Activated CD8-positive, alpha-beta T cell treated with anti-CD3 and anti-CD28 coated beads, Interleukin-2, amount 10 ng/mL, durations not matched to agents 7 days and 5 days (primary cell): ENCODE data around the gene MRPL55. TPM values are rescaled to one million over a fixed set of nuclear protein-coding genes. Genes with fewer than 3 reads are reported as not detected.

ENCODE experiments used
- ATAC-seq: fragments of 150-1000 bp; cut with Tn5 transposase; one replicate; pipeline ENCODE4 v1.10.0; 2021; ENCODE audit warnings: moderate library complexity
- CTCF ChIA-PET: fragments of 350-600 bp; sonication (Branson Sonifier 250); formaldehyde crosslinking; loops from one replicate; lab custom pipeline; 2021; ENCODE audit warnings: antibody characterized with exemption; lab: Charles Lee
- POLR2A ChIA-PET: fragments of 350-600 bp; sonication (Branson Sonifier 250); formaldehyde crosslinking; loops from one replicate; lab custom pipeline; 2021; ENCODE audit warnings: antibody characterized with exemption; lab: Charles Lee
- DNase-seq: peaks from one replicate; pipeline ENCODE4 v3.0.0-alpha.2; 2020
- H3K27ac Mint-ChIP-seq: one replicate; pipeline ENCODE4 v1.8.0; 2021; ENCODE audit warnings: mild to moderate bottlenecking, mixed read lengths
- H3K27me3 Mint-ChIP-seq: one replicate; pipeline ENCODE4 v1.8.0; 2021; ENCODE audit warnings: low read depth, mixed read lengths
- H3K36me3 Mint-ChIP-seq: one replicate; pipeline ENCODE4 v1.8.0; 2021; ENCODE audit warnings: low read depth, mixed read lengths
- H3K4me1 Mint-ChIP-seq: one replicate; pipeline ENCODE4 v1.8.0; 2021; ENCODE audit warnings: low read depth, mixed read lengths
- H3K4me3 Mint-ChIP-seq: one replicate; pipeline ENCODE4 v1.8.0; 2021; ENCODE audit warnings: mild to moderate bottlenecking, mixed read lengths
- H3K9me3 Mint-ChIP-seq: one replicate; pipeline ENCODE4 v1.8.0; 2022; ENCODE audit warnings: mixed read lengths; ENCODE audit not compliant: insufficient read depth
- total RNA-seq, 2 experiments: library from RNA; stranded (reverse); gene quantifications; one replicate each; pipeline ENCODE4 v1.2.3, GENCODE V29; 2021

Gene MRPL55
- total RNA-seq, 2 experiments from 2014 or later, result 51.1 to 60.7 TPM

DNA sequence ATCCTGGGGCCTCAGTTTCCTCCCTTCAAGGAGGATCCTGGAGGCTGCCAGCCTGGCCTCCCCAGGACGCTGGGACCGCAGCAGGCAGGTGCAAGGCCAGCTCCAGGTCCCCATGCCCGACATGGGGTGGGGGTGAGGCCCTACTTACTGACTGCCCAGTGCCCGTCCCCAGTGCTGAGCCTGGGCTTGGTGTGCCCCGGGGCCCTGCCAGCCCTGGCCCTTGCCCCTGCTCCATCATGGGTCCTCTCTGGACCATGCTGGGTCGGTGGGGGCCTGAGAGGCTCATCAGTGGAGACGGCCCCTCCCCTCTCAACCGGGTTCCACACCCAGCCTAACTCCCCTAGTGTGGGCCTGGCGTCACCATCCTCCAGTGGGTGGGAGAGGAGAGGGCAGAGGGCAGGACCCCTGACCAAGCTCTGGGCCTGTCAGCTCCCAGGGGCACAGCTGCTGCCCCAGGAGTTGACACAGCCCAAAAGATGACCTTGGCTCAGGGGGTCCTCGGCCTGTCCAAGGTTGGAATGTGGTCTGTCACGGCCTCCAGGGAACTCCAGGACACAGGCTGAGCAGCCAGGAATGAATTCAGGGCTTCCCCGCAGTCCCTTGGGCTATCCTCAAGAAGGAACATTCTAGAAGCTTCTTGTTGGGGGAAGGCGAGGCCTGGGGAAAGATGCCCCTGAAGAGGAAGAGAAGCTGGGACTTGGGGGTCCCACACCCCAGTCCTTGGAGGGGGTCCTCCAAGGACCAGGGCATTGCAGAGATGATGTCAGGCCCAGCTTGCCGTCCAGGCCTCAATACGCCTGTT is 44.2 kb downstream of the MRPL55 start:
- no peak for ATAC-seq
- no peak overlapping the region for H3K27ac Mint-ChIP-seq

DNA sequence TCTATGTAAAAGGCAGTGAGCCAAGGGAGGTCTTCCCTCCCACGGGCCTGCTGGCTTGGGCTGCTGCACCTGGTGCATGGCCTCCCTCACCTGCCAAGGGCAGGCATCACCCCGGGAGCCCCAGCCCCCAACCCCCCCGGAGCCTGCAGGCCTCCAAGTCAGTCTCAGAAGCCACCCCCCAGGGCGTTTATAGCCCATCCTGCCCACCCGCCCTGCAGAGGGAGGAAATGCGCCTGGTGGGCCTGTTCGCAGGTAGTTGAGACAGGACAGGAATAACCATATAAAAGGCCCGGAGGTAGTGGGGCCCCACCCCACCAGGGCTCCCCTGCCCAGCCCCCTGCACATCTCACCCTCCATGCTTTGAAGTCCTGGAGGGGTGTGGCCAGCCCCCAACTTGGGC is 44.8 kb downstream of the MRPL55 start:
- DNase-seq (no peak), ATAC-seq (no peak)
- Mint-ChIP-seq H3K9me3 (no peaks in the 10 kb centered on the region), H3K36me3 (no peaks in the 10 kb centered on the region), H3K27me3 (peaks cover 19% of the 10 kb centered on the region), H3K4me1 (peaks cover 7% of the 10 kb centered on the region), H3K27ac (no peak overlapping the region), H3K4me3 (no peak overlapping the region)
- POLR2A ChIA-PET, result no interaction called here
- CTCF ChIA-PET, result no interaction called here

More for the DNA sequence above, 44.2 kb downstream of the MRPL55 start:
- DNase-seq, result no peak
- ChIA-PET CTCF (no interaction called here), POLR2A (no interaction called here)
- no peaks in the 10 kb centered on the region for H3K36me3 Mint-ChIP-seq
- peaks cover 14% of the 10 kb centered on the region for H3K27me3 Mint-ChIP-seq
- no peak overlapping the region for H3K4me3 Mint-ChIP-seq
- H3K9me3 Mint-ChIP-seq, result no peaks in the 10 kb centered on the region
- peaks cover 5% of the 10 kb centered on the region for H3K4me1 Mint-ChIP-seq

DNA sequence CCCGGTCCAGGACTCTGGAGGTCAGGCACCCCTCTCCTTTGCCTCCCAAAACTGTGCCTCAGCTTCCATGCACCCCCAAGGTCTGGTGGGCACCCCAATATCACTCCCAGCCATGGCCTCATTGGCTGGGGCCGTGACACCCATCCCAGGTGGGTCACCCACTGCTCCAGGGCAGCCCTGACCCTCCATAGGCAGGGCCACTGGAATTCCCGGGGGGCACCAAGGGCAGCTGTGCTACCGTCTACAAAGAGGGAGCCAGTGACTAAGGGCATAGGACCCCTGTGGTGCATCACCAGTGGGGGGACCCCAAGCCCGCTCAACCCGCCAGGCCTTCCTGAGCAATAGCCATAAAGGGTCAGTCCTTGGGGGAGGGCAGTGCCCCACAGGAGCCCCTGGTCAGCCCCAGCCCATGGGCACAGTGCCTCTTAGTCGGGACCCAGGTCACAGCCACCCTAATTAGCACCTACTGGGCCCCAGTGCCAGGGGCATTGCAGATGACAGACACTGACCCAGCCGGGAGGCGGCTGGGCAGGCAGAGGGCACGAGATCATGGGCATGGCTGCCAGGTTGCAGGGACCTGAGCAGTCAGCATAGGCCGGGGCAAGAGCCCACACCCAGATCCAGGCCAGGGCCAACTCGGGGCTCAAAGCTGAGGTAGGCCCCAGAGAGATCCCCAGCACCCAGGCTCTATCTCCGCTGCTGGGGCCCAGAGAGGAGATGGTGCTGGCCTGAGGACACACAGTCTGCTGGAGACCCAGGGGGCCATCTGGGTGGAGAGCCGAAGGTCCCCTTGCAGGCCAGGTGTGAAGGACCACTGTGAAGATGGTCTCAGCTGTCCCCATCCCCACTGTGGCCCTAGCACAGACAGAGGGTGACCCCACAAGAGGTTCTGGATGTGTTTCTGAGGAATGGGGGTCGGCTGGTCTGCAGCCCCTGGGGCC is 45.6 kb downstream of the MRPL55 start:
- Mint-ChIP-seq H3K36me3 (no peaks in the 10 kb centered on the region), H3K4me3 (no peak overlapping the region), H3K9me3 (no peaks in the 10 kb centered on the region), H3K27me3 (peaks cover 23% of the 10 kb centered on the region), H3K4me1 (peaks cover 7% of the 10 kb centered on the region), H3K27ac (no peak overlapping the region)
- CTCF ChIA-PET, result no interaction called here
- POLR2A ChIA-PET, result no interaction called here
- DNase-seq (no peak), ATAC-seq (no peak)

DNA sequence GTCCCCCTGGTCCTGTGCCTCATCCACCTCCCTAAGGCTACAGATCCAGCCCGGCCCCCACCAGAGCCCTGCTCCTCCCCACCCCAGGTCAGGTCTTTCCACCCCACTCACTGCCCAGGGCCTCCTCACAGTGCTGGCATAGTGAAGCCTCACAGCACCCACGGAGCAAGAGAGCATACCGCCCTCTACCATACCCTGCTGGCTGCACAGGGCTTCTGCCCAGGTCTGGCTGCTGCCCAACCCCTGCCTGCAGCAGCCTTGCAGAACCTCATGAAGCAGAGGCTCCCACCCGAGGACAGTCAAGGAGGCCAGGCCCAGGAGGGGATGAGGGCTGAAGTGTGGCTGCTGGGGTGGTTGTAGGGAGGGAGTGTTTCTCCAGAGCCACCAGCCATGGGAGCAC is 46.3 kb downstream of the MRPL55 start:
- Mint-ChIP-seq H3K27me3 (peaks cover 29% of the 10 kb centered on the region), H3K27ac (no peak overlapping the region), H3K4me1 (peaks cover 7% of the 10 kb centered on the region), H3K9me3 (no peaks in the 10 kb centered on the region), H3K36me3 (no peaks in the 10 kb centered on the region), H3K4me3 (no peak overlapping the region)
- DNase-seq (no peak), ATAC-seq (no peak)
- ChIA-PET CTCF (no interaction called here), POLR2A (no interaction called here)

DNA sequence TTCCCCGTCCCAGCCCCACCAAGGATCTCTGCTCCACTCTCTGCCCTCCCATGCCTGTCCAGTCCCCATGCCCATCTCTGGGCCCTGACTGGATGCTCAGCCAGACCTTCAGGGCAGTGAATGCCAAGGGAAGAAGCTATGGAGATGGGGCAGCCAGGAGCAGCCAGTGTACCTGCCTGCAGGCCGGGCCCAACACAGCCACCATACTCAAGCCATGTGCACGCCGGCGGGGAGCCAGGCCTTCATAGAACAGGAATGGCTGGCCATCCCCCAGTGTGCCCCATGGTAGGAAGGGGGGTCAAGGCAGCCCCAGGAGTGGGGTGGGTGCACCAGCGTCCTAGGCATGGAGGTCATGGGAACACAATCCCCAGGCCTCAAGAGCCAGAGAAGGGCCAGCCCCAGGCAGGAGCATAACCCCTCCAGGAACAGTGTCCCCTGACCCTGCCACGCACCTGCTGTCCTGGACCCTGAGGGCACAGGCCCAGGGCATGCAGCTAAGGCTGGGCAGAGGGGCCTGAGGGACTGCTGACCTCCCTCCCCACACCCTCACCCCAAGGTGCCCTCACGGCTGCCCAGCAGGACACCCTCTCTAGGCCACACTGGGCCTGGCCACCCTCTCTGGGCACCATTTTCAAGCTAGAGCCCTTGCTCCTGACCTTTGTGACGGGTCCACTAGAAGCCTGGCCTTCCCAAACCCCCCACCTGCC is 46.9 kb downstream of the MRPL55 start:
- Mint-ChIP-seq H3K27me3 (peaks cover 32% of the 10 kb centered on the region), H3K27ac (no peak overlapping the region), H3K9me3 (no peaks in the 10 kb centered on the region), H3K36me3 (no peaks in the 10 kb centered on the region), H3K4me3 (no peak overlapping the region), H3K4me1 (peaks cover 7% of the 10 kb centered on the region)
- POLR2A ChIA-PET, result no interaction called here
- CTCF ChIA-PET, result no interaction called here
- ATAC-seq (no peak), DNase-seq (no peak)

DNA sequence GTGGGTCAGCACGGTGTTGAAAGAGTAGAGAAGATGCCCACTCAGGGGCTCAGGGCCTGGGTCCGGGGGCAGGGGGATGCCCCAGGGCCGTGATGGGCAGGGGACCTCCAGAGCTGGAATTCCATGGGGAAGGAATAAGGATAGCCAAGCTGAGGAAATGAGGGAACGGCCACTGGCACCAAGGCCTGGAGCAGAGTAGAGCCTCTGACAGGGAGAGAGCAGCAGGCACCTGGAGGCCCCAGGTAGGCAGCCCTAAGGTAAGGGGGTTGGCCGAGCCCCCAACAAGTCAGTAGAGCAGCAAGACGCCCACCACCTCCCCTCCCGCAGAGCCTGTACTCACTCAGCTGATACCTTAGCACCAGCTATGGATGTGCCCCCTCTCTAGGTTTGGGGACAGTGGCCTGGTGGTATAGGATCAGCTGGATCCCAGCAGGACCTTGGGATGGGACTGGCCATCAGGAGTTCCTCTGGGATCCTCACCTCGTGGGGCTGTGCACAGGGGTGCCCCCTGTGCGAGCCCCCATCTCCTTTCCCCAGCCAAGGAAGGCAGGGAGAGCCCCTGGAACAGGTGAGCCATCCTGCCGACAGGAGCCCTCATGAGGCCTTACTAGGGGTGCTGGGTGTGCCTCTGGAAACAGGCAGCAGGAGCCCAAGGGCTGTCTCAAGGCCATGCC is 47.6 kb downstream of the MRPL55 start:
- Mint-ChIP-seq H3K27ac (no peak overlapping the region), H3K9me3 (no peaks in the 10 kb centered on the region), H3K4me3 (no peak overlapping the region), H3K27me3 (peaks cover 37% of the 10 kb centered on the region), H3K4me1 (peaks cover 7% of the 10 kb centered on the region), H3K36me3 (no peaks in the 10 kb centered on the region)
- DNase-seq, result no peak
- ChIA-PET CTCF (no interaction called here), POLR2A (interaction anchor here (4.1 kb wide), 1 partner anchor 20 kb away, joined by 17 read pairs; the partner anchor contains the start of gene ARF1)
- ATAC-seq, result no peak

DNA sequence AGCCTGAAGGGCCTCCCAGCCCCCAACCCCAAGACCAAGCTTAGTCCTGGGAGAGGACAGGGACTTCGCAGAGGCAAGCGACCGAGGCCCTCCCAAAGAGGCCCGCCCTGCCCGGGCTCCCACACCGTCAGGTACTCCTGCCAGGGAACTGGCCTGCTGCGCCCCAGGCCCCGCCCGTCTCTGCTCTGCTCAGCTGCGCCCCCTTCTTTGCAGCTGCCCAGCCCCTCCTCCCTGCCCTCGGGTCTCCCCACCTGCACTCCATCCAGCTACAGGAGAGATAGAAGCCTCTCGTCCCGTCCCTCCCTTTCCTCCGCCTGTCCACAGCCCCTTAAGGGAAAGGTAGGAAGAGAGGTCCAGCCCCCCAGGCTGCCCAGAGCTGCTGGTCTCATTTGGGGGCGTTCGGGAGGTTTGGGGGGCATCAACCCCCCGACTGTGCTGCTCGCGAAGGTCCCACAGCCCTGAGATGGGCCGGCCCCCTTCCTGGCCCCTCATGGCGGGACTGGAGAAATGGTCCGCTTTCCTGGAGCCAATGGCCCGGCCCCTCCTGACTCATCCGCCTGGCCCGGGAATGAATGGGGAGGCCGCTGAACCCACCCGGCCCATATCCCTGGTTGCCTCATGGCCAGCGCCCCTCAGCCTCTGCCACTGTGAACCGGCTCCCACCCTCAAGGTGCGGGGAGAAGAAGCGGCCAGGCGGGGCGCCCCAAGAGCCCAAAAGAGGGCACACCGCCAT is 48.5 kb downstream of the MRPL55 start:
- Mint-ChIP-seq H3K27me3 (peaks cover 46% of the 10 kb centered on the region), H3K36me3 (no peaks in the 10 kb centered on the region), H3K9me3 (no peaks in the 10 kb centered on the region), H3K27ac (no peak overlapping the region), H3K4me3 (no peak overlapping the region), H3K4me1 (peaks cover 7% of the 10 kb centered on the region)
- ATAC-seq (no peak), DNase-seq (no peak)
- ChIA-PET POLR2A (interaction anchor here (4.1 kb wide), 1 partner anchor 21 kb away, joined by 17 read pairs; the partner anchor contains the start of gene ARF1), CTCF (no interaction called here)

DNA sequence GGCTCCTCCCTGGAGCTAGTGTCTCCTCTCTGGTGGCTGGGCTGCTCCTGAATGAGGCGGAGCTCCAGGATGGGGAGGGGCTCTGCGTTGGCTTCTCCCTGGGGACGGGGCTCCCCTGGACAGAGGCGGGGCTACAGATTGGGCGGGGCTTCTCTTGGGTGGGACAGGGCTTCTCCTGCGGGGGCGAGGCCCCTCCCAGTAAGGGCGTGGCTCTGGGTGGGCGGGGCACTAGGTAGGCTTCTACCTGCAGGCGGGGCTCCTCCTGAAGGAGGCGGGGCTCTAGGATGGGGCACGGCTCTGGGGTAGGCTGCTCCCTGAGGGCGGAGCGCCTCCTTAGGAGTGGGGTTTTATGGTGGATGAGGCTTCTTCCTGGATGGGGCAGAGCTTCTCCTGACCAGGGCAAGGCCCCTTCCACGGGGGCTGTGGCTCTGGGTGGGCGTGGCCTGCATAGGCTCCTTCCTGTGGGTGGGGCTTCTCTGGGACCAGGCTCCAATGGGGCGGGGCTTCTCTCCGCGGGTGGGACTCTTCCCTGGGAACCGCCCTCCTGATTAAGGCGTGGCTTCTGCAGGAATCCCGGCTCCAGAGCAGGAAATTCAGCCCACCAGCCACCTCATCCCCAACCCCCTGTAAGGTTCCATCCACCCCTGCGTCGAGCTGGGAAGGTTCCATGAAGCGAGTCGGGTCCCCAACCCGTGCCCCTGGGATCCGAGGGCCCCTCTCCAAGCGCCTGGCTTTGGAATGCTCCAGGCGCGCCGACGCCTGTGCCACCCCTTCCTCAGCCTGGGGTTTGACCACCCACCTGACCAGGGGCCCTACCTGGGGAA is 49.3 kb downstream of the MRPL55 start:
- Mint-ChIP-seq H3K4me3 (peak overlapping the region; percentile 55), H3K36me3 (no peaks in the 10 kb centered on the region), H3K9me3 (no peaks in the 10 kb centered on the region), H3K27me3 (peaks cover 50% of the 10 kb centered on the region), H3K27ac (no peak overlapping the region), H3K4me1 (peaks cover 7% of the 10 kb centered on the region)
- CTCF ChIA-PET, result no interaction called here
- DNase-seq (peak; percentile 73), ATAC-seq (peak; percentile 70)
- POLR2A ChIA-PET, result interaction anchor here (4.1 kb wide), 1 partner anchor 22 kb away, joined by 17 read pairs; the partner anchor contains the start of gene ARF1

DNA sequence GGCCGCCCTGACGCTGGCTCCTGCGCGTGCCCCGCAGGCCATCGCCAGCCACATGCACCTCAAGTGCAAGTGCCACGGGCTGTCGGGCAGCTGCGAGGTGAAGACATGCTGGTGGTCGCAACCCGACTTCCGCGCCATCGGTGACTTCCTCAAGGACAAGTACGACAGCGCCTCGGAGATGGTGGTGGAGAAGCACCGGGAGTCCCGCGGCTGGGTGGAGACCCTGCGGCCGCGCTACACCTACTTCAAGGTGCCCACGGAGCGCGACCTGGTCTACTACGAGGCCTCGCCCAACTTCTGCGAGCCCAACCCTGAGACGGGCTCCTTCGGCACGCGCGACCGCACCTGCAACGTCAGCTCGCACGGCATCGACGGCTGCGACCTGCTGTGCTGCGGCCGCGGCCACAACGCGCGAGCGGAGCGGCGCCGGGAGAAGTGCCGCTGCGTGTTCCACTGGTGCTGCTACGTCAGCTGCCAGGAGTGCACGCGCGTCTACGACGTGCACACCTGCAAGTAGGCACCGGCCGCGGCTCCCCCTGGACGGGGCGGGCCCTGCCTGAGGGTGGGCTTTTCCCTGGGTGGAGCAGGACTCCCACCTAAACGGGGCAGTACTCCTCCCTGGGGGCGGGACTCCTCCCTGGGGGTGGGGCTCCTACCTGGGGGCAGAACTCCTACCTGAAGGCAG is 50.0 kb downstream of the MRPL55 start:
- H3K9me3 Mint-ChIP-seq, result no peaks in the 10 kb centered on the region
- no peaks in the 10 kb centered on the region for H3K36me3 Mint-ChIP-seq
- ChIA-PET POLR2A (interaction anchor here (4.1 kb wide), 1 partner anchor 23 kb away, joined by 17 read pairs; the partner anchor contains the start of gene ARF1), CTCF (no interaction called here)
- peaks cover 50% of the 10 kb centered on the region for H3K27me3 Mint-ChIP-seq
- DNase-seq (peak; percentile 56), ATAC-seq (peak; percentile 64)
- peaks cover 7% of the 10 kb centered on the region for H3K4me1 Mint-ChIP-seq
- H3K27ac Mint-ChIP-seq, result no peak overlapping the region
- no peak overlapping the region for H3K4me3 Mint-ChIP-seq
